ENCODE results near the gene MYRIP.
"Not testable (repeated sequence)": the region's sequence is repeated elsewhere in the genome, so short reads cannot be mapped to it uniquely, and the experiment has no call there.

MYRIP gene

GRCh38 chr3:40025892-40026291, 216.5 kb downstream of the MYRIP start:
- DNase-seq (ENCODE audit: low read depth, low spot score) = not testable (repeated sequence)

DNA sequence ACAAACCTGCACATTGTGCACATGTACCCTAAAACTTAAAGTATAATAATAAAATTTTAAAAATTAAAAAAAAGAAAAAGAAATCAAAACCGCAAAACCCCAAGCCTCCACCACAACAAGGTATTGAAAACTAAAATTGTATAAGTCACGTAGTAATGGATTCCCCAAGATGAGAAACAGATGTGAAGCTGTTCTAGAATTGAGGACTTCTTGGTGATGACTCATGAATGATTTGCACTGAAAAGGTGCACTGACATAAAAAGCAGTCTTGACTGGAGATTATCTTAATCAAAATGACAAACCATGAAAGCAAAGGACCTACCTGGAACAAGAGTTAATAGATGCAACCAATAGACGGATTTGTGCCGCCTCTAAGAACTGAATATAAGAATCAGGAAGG, 225.8 kb downstream of the MYRIP start:
- no peak for DNase-seq (ENCODE audit: low read depth, low spot score)

DNA sequence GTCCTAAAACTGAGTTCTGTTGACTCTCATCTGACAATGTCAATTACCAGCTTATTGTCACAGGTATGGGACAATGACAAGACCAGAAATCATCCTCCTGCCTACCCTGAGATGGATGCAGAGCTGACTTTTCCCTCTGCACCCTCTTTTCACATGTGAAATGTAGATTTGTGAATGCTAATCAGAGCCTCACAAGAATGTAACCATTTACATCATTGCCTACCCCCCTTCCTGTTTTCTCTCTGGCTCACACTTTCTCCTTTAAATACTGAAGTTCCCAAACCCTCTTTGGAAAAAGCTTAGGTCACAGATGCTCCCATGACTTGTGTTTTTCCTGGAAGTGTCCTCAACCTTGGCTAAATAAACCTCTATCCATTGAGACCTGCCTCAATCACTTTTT, 228.2 kb downstream of the MYRIP start:
- no peak for DNase-seq (ENCODE audit: low read depth, low spot score)

- DNase-seq (ENCODE audit: low read depth, low spot score) = no peak
Measured at GRCh38 chr3:40042752-40043443, 233.5 kb downstream of the MYRIP start.

DNA sequence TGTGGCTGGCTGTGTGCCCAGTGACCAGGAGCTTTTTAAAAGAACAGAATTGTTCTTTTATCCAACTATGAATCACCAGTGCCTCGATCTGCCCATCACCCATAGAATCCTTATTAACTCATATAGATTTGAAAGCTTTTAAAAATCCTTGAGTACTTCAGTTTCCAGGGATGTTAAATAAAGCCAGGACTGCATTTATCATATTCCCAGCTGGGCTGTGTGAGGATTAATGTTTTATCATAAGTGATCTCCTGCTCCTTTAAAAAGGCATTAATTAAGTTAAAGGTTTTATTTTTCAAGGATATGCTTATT, 234.0 kb downstream of the MYRIP start:
- peak; percentile 82 for DNase-seq (ENCODE audit: low read depth, low spot score)

- peak; percentile 28 for DNase-seq (ENCODE audit: low read depth, low spot score)
Measured at GRCh38 chr3:40044487-40044886, 235.1 kb downstream of the MYRIP start.

DNA sequence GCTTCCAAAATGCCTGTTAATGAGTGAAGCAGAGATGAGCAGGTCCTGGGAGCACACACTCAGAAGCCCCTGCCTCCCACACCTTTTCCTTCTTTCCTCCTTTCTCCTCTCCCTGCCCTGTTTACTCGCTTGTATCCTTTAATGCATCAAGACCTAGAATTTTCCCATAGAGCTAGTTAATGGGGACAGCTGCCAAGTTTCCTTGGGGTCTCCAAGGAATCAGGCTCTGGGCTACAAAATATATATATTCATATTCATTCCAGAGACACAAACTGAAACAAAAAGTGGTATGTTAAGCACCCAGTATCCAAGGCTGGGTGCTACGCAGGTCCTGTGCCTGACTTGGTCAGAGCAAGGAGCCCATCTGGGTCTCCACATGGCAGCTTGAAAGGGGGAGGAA, 235.6 kb downstream of the MYRIP start:
- no peak for DNase-seq (ENCODE audit: low read depth, low spot score)

DNA sequence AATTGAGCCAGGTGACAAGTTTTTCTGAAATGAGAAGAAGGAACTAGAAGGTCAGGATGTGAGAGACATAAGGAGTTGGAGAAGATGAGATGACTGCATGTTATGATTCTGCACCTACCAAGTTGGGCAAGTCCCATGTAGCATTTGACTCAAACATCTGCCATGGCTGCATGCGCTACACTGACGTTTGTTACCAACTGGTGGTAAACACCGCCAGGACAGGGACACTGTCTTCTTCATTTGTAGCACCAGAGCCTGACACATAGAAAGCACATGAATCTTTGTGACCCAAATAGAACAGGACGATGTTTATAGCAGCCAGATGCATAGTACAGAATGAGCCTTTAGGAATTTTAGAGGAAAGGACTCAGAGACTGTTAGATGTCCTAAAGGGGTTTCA, 236.7 kb downstream of the MYRIP start:
- no peak for DNase-seq (ENCODE audit: low read depth, low spot score)

GRCh38 chr3:40047406-40047805, 238.0 kb downstream of the MYRIP start:
- DNase-seq (ENCODE audit: low read depth, low spot score) = no peak

DNA sequence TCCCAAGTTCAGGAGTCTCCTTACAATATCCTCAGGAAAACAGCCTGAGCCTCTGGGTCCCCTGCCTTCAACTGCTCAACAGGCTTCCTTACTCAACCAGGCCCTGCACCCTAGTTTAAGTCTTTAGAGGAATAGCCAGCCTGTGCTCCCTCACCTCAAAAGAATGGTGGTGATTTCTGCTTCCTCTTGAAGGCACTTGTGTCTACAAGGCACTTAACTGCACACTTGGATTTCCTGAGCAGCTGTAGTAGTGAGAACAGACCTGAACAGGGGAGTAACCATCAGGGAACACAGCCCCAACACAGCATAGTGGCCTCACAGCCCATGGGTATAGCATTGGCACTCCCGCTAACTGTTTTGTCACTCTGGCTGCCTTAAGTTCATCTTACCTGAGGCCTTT, 244.3 kb downstream of the MYRIP start:
- DNase-seq (ENCODE audit: low read depth, low spot score) = no peak

DNA sequence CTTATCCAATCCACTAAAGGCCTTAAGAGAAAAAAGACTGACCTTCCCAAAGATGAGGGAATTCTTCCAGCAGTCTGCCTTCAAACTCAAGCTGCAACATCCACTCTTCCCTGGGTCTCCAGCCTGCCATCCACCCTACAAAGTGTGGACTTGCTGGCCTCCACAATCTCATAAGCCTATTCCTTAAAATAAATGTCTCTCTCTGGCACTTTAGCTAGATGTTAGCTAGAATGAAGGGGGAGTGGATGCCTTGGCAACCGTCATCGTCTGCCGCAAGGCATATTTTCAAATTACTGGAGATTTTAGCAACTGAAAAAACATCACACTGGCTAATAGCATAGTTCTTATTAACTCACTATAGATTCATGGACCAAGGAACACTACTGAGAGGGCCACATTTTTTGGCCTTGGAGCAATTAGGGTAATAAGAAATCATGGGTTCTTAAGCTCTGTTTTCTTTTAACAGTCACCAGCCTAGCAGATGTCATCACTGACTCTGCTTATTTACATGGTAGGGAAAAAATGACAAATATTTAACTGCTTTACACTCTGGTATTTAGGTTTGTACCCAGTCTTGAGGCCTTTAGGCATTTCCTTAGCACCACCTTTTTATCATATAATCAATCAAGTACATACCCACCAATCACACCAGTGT, 245.3 kb downstream of the MYRIP start:
- DNase-seq (ENCODE audit: low read depth, low spot score) = peak; percentile 56

- no peak for DNase-seq (ENCODE audit: low read depth, low spot score)
Measured at GRCh38 chr3:40055361-40055760, 246.0 kb downstream of the MYRIP start.

GRCh38 chr3:40055956-40056355, 246.5 kb downstream of the MYRIP start:
- DNase-seq (ENCODE audit: low read depth, low spot score) = peak; percentile 43

GRCh38 chr3:40057077-40057476, 247.7 kb downstream of the MYRIP start:
- peak; percentile 33 for DNase-seq (ENCODE audit: low read depth, low spot score)

DNA sequence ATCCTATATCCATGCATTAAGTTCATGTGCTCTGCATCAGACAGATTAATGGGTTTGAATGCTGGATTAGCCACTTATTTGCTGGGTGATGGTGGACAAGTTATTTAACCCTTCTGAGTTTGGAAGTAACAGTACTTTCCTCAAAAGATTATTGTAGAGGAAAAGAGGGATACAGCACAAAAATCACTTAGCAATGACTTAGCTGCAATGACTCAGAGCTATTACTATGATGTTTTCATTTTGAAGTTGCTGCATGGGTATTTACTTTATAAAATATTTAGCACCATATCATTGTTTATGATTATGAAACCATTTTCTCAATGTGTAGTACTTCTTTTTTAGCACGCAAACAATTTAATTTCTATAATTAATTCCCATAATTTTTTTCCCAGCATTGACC, 248.4 kb downstream of the MYRIP start:
- DNase-seq (ENCODE audit: low read depth, low spot score) = no peak

GRCh38 chr3:40068636-40069035, 259.2 kb downstream of the MYRIP start:
- DNase-seq (ENCODE audit: low read depth, low spot score) = no peak

DNA sequence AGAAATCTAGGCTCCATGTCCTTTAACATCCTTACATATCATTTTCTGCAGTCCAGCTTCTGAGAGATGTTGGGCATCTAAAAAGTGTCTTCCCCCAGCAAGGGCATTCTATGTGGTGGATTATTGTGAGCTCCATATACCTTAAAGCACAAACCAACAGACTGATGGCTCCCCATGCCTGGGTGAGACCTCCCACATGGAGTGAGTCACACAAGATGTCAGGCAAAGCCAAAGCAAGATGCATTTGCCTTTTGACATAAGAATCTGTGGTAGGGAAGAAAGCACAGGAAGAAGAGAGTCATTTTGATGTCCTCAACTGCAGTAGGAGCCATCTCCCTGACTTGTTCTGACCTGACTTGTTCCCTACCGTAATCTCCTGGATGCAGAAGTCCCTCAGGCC, 261.4 kb downstream of the MYRIP start:
- DNase-seq (ENCODE audit: low read depth, low spot score) = no peak

DNA sequence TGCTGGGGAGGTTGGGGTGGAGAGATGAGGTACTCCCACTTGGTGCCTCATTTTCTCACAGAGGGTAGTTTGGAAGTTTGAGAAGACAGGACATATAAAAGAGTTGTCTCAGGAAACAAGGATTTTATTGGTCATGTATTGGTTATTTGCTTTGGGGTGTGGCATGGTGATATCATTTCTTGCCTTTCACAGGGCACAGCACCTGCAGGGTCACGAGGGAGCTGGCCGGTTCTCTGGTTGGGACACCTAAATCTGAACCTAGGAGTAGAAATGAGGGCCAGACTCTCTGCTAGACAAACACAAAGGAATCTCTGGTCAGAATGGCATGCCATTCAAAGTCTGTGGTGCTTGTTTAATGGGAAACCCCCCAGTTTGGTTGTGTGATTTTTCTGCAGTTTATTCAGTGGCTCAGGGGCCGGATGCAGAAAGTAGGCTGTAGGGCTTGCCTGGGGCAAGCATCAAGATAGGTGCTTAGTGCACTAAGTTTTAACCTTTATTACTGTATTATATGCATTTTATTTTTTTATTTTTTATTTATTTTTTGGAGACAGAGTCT, 262.4 kb downstream of the MYRIP start:
- DNase-seq (ENCODE audit: low read depth, low spot score) = no peak

GRCh38 chr3:40073310-40074007, 264.1 kb downstream of the MYRIP start:
- DNase-seq (ENCODE audit: low read depth, low spot score) = no peak

- not testable (repeated sequence) for DNase-seq (ENCODE audit: low read depth, low spot score)
Measured at GRCh38 chr3:40077139-40077538, 267.7 kb downstream of the MYRIP start.

GRCh38 chr3:40077828-40078492, 268.6 kb downstream of the MYRIP start:
- DNase-seq (ENCODE audit: low read depth, low spot score) = not testable (repeated sequence)

DNA sequence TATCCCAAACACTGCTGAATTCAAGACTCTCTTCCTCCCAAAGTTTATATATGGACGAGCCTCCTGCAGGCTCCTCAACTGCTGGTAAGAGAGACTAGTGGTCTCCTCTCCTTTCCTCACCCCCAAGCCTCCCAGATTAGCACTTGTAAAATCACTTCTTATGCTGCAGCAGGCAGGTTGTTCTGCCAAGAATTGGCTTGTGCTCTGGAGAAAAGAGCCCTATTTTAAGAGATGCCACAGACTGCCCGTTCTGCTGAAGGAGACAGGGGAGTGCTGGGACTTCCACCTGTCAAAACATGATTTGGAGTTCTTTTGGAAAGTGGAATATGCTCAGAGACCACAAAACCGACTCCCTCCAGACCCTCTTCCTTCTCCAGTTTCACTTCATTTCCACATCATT, 269.2 kb downstream of the MYRIP start:
- DNase-seq (ENCODE audit: low read depth, low spot score) = no peak

Data from astrocyte of the hippocampus (primary cell).